Testis (tissue), 3 donors: ENCODE measurements around the gene ELN. TPM values are rescaled to one million over a fixed set of nuclear protein-coding genes. Genes with fewer than 3 reads are reported as not detected.
A peak's percentile ranks its signal among the peaks of the same experiment; 100 is the strongest.

Experiments
- DNase-seq: peaks from one replicate; pipeline ENCODE4 v3.0.0-alpha.2; 2019
- H3K27ac ChIP-seq, 2 donors: fragments of 200-600 bp; sonication (generic); one replicate each; pipeline ENCODE4 v1.5.1; 2019
- H3K27me3 ChIP-seq: fragments of 200-600 bp; sonication (generic); one replicate; pipeline ENCODE4 v1.5.1; 2019
- H3K36me3 ChIP-seq: fragments of 200-600 bp; sonication (generic); one replicate; pipeline ENCODE4 v1.5.1; 2017; ENCODE audit warnings: low read depth; ENCODE audit errors: missing control alignments
- H3K4me1 ChIP-seq: fragments of 200-600 bp; sonication (generic); one replicate; pipeline ENCODE4 v1.5.1; 2019
- H3K4me3 ChIP-seq, 2 donors: fragments of 200-600 bp; sonication (generic); one replicate each; pipeline ENCODE4 v1.5.1; 2017 to 2019
- H3K9me3 ChIP-seq: fragments of 200-600 bp; sonication (generic); one replicate; pipeline ENCODE4 v1.5.1; 2017
- CTCF ChIP-seq, 3 experiments: fragments of 450-650 bp in 2 of 3; fragments of 200-600 bp in 1 of 3; sonication (generic) in 1 of 3; IDR thresholded peaks; one replicate each; pipeline ENCODE4 v1.5.1; 2016 to 2019; ENCODE audit warnings: antibody characterized with exemption in 3 of 3, mild to moderate bottlenecking in 2 of 3, moderate library complexity in 1 of 3
- POLR2A ChIP-seq: fragments of 450-650 bp; IDR thresholded peaks from one replicate; pipeline ENCODE4 v1.6.1; 2017; ENCODE audit warnings: antibody characterized with exemption, mild to moderate bottlenecking, moderate library complexity
- WGBS, 2 donors: methylation state at CpG; one replicate each; pipeline ENCODE4 v1.1.5; 2018; 5-methylcytosine and 5-hydroxymethylcytosine counted together
- intact Hi-C: fragments of 100-400 bp; cut with DNase I; formaldehyde crosslinking; loops from one replicate; pipeline ENCODE4 v1.15.1; 2023; ENCODE audit warnings: low total_unique reads
- polyA plus RNA-seq: library from polyadenylated mRNA; stranded (reverse); fragments of 350-450 nt; fragmentation: Illumina TruSeq; extraction: RNeasy Lipid Tissue Mini Kit (QIAGEN cat#74804); gene quantifications from one replicate; pipeline ENCODE4 v1.2.3, GENCODE V29; 2014; ENCODE audit warnings: low read depth, low replicate concordance; ENCODE audit not compliant: insufficient read depth
- total RNA-seq, 2 donors: library from RNA; depleted of rRNA; stranded (reverse); fragments of >200 nt; gene quantifications; one replicate each; pipeline ENCODE4 v1.2.3, GENCODE V29; 2016

Gene ELN
- total and polyA plus RNA-seq, 3 donors from 2014 or later: 24.6 to 55.9 (median 35.2) TPM

GRCh38 chr7:74031403-74032190 lies 3.6 kb downstream of the ELN start:
- Histone ChIP-seq H3K27me3 (no peaks in the 10 kb centered on the region), H3K36me3 (no peaks in the 10 kb centered on the region), H3K27ac (peak overlapping the region; percentile 1 to 19), H3K9me3 (no peaks in the 10 kb centered on the region), H3K4me3 (no peak overlapping the region), H3K4me1 (peaks cover 43% of the 10 kb centered on the region)
- WGBS, 2 donors: 53 to 63% methylated on average over 5 of the region's 5 CpGs
- no peak for TF ChIP-seq CTCF (IDR thresholded peaks at IDR 0.05)
- TF ChIP-seq POLR2A: no peak
- intact Hi-C loops: no loop called here
- DNase-seq: no peak

GRCh38 chr7:74032191-74032490 lies 4.2 kb downstream of the ELN start:
- Histone ChIP-seq H3K4me1 (peaks cover 38% of the 10 kb centered on the region), H3K36me3 (no peaks in the 10 kb centered on the region), H3K4me3 (no peak overlapping the region), H3K9me3 (no peaks in the 10 kb centered on the region), H3K27me3 (no peaks in the 10 kb centered on the region), H3K27ac (peak overlapping the region in 1 of 2 donors; percentile 1)
- intact Hi-C loops: no loop called here
- no peak for TF ChIP-seq POLR2A
- 26 to 33% methylated on average over 8 of the region's 8 CpGs for WGBS, 2 donors
- peak; percentile 87 for DNase-seq

- peak overlapping the region in 1 of 2 donors; percentile 59 for H3K27ac ChIP-seq
- no peak for DNase-seq
- TF ChIP-seq CTCF (IDR thresholded peaks at IDR 0.05) (no peak), POLR2A (no peak)
- H3K27me3 ChIP-seq: no peaks in the 10 kb centered on the region
- intact Hi-C loops: no loop called here
- H3K36me3 ChIP-seq: no peaks in the 10 kb centered on the region
- H3K4me1 ChIP-seq: peaks cover 33% of the 10 kb centered on the region
- WGBS, 2 donors: 54 to 59% methylated on average over 8 of the region's 8 CpGs
- H3K4me3 ChIP-seq: no peak overlapping the region
- H3K9me3 ChIP-seq: no peaks in the 10 kb centered on the region
Observed at GRCh38 chr7:74032624-74033371, 4.8 kb downstream of the ELN start.

- Histone ChIP-seq H3K4me1 (peaks cover 33% of the 10 kb centered on the region), H3K36me3 (no peaks in the 10 kb centered on the region), H3K27me3 (no peaks in the 10 kb centered on the region), H3K4me3 (no peak overlapping the region), H3K27ac (peak overlapping the region; percentile 26 to 59), H3K9me3 (no peaks in the 10 kb centered on the region)
- intact Hi-C loops: no loop called here
- TF ChIP-seq CTCF (IDR thresholded peaks at IDR 0.05): no peak
- no peak for TF ChIP-seq POLR2A
- 40 to 60% methylated on average over 18 to 37 of the region's 37 CpGs for WGBS, 2 donors
- peak; percentile 78 for DNase-seq
Observed at GRCh38 chr7:74033372-74034311, 5.7 kb downstream of the ELN start.

- WGBS, 2 donors: 50 to 83% methylated on average over 7 to 8 of the region's 8 CpGs
- Histone ChIP-seq H3K4me1 (peaks cover 15% of the 10 kb centered on the region), H3K27ac (no peak overlapping the region), H3K36me3 (no peaks in the 10 kb centered on the region), H3K4me3 (no peak overlapping the region), H3K9me3 (no peaks in the 10 kb centered on the region), H3K27me3 (no peaks in the 10 kb centered on the region)
- no peak for TF ChIP-seq CTCF (IDR thresholded peaks at IDR 0.05)
- TF ChIP-seq POLR2A: no peak
- intact Hi-C loops: no loop called here
- DNase-seq: no peak
Observed at GRCh38 chr7:74037609-74038008, 9.6 kb downstream of the ELN start.
